NCI-H187 (cell line): ENCODE measurements around the gene PDXK.
A peak's percentile ranks its signal among the peaks of the same experiment; 100 is the strongest.

Experiments
- DNase-seq, 2 experiments: peaks; one replicate each; lab custom pipeline; 2025; lab: John Stamatoyannopoulos, UW

PDXK gene

DNA sequence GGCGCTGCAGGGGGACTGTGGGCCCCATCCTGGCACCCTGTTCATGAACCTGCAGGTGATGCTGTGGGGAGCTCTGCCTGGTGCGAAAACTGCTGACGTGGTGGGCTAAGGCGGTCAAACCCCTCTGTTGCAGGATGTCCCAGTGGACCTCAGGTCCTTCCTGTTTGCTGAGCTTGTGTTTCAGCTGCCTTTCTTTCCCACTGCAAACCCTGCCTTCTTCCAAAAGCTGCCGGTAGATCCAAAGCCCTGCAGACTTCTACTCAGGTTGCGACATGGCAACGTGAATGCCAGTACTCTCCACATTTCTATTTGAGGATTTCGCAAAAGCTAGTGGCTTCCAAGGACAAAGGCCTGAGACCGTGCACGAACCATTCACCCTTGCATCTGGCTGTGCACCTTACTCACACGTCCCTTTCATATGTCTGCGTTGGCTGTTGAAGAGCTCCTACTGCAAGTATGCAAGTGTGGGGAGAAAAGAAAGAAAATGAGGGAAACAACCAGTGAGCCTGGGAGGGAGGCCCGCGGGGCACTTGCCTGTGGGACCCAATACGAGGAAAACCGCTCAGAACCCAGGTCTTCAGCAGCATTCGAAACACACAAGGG, 64.3 kb downstream of the PDXK start:
- DNase-seq = no peak

DNA sequence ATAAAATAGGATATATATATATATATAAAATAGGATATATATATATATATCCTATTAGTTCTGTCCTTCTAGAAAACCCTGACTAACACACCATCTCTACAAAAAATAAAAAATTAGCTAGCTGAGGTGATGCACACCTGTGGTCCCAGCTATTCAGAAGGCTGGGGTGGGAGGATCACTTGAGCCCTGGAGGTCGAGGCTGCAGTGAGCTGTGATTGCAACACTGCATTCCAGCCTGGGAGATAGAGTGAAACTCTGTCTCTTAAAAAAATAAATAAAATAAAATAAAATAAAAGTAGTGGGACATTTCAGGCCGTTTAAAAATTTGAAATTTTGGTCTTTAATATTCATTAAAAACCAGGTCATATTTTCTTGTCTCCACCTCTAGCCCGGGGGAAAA, 66.2 kb downstream of the PDXK start:
- DNase-seq = no peak

DNA sequence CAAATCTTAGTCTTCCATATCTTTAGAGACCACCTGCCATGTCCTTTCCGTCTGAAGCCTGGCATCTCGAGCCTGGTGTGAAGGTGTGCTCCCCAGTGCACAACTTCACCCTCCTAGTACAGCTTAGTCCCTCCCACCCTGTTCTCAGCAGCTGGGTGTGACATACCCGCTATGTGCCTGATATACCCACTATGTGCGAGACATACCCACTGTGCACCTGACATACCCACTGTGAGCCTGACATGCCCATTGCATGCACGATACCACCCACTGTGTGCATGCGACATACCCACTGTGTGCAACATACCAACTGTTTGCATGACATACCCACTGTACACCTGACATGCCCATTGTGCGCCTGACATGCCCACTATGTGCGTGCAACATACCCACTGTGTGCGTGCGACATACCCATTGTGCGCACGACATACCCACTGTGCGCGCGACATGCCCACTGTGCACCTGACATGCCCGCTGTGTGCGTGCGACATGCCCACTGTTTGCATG, 67.4 kb downstream of the PDXK start:
- DNase-seq = no peak

DNA sequence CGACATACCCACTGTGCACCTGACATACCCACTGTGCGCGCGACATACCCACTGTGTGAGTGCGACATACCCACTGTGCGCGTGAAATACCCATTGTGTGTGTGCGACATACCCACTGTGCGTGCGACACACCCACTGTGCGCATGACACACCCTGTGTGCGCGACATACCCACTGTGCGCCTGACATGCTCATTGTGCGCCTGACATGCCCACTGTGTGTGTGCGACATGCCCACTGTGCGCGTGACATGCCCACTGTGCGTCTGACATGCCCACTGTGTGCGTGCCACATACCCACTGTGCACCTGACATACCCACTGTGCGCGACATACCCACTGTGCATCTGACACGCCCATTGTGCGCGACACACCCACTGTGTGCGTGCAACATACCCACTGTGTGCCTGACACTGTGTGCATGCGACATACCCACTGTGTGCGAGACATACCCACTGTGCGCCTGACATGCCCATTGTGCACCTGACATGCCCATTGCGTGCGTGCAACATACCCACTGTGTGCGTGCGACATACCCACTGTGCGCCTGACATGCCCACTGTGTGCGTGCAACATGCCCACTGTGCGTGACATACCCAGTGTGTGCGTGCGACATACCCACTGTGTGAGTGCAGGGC, 68.0 kb downstream of the PDXK start:
- no peak for DNase-seq

DNA sequence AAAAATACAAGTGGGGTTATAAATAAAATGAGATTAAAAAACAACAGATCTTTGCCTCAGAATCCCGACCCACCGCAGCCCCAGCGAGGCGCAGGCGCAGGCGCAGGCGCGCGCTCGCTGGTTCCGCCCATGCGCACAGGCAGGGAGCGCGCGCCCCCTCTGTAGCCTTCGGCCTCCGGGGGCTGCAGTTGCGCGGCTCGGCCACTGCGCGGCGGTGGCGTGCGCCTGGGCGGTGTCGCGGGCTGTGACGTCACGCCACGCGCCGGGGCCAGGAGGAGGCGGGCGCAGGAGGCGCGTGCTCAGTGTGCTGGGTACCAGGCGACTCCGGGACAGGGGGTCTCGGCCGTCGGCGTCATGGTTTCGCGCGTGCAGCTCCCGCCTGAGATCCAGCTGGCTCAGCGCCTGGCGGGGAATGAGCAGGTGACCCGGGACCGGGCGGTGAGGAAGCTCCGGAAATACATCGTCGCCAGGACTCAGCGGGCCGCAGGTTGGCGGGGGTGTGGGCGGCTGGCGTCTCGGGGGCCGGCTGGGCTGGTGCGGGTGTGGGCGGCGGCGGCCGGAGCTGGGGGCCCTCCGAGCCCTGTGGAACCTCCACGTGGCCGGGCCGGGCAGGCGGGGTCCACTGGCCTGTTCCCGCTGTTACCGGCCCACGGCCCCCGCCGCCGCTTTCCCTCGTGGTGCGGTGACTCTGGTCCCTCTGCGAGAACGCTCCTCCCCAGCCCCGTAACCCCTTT, 70.5 kb downstream of the PDXK start, which contains the start of gene RRP1:
TSS of gene RRP1 (plus strand) at position 302 of the 734 bp plus-strand sequence. CDS start at position 355, 53 bp downstream.
- peak; percentile 86 to 90 for DNase-seq

DNA sequence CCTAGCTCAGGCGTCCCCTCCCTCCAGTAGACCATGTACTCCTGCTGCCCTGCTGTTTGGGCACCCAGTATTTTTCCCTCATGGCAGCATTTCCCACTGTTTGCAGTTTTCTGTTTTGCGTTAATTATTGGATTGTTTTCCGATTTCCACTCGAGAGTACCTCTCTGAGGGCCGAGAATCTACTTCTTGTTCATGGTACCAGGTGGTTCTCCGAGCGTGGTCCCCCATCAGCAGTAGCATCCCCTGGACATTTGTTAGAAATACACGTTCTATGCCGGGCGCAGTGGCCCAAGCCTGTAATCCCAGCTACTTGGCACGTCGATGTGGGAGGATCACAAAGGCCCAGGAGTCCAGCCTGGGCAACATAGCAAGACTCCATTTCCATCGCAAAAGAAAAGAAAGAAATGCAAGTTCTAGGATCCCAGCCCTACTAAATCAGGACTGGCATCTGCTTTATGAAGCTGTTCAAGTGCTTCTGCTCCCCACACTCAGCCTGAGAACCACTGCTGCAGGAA, 71.1 kb downstream of the PDXK start:
- DNase-seq = no peak

DNA sequence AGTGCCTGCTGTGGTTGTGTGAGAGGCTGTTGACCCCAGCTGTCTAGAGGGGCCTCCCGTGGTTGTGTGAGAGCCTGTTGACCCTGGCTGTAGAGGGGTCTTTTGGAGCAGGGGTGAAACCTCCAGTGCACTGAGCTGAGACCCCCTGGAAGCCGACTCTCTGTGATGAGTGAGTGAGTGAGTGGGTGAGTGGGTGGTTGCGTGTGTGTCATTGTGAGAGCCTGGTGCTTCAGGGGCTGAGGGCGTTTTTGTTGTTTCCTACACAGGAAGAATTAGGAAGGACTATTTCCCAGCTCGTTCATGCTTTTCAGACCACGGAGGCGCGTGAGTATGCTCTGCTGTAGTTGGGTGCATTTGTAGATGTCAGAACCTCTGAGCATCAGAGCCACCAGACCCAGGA, 73.5 kb downstream of the PDXK start:
- no peak for DNase-seq

DNA sequence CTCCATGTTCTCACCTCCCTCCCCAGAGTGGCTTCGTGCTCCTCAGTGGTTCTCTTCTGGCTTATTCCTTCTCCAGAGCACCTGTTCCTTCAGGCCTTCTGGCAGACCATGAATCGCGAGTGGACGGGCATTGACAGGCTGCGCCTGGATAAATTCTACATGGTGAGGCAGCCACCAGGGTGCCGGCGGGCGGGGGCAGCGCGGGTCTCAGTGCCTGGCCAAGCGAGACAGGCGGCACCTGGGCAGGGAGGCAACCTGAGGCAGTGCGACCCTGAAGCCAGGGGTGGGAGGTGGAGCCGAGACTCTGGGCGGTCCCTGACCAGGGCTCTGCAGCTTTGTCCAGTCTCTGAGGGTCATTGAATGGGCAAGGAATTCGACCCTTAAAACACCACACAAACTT, 74.3 kb downstream of the PDXK start:
- no peak for DNase-seq

DNA sequence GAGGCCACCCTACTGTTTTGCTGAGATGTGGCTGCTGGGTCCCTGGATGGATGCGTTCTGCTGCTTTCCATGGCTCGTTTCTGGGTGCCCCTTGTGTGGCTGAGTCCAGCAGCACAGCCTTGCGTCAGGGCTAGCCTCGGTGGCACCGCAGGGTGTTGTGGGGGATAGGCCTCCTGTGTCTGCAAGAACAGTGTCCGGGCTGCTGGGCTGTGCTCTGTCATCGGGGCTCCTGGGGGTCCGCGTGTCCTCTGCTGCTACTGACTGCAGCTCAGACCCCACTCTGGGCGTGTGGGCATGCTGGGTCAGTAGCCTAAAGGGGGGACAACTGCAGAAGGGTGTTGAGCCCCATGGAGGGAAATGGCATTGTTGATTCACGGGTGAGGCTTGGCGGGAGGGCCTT, 75.4 kb downstream of the PDXK start:
- DNase-seq = no peak

DNA sequence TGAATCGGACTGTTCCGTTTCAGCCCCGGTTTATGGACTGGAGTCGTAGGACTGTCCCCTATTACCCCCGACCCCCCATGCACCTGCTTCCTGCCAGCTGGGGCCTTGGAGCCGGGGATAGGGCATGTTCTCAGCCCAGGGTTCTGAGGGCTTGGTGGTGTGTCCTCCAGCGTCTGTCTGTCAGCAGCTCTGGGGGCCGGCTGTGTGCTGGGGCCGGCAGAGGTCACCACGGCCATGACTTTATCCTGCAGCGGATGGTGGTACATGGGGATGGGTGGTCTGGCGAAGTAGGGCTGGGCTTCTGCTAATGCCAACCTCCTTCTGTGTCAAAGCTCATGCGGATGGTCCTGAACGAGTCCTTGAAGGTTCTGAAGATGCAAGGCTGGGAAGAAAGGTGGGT, 75.9 kb downstream of the PDXK start:
- DNase-seq = no peak

DNA sequence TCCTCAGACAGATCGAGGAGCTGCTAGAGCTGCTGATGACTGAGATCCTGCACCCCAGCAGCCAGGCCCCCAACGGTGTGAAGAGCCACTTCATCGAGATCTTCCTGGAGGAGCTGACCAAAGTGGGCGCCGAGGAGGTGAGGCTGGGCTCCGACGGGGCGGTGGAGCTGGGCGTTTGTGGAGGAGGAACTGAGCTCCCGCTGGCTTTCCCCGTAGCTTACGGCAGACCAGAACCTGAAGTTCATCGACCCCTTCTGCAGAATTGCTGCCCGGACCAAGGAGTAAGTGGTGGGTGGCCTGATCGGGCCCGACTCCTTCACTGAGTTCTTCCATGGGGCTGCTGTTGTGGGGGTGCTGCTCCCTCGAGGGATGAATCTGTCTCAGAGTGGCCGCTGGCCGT, 78.5 kb downstream of the PDXK start:
- peak in 1 of 2 experiments; percentile 57 for DNase-seq

DNA sequence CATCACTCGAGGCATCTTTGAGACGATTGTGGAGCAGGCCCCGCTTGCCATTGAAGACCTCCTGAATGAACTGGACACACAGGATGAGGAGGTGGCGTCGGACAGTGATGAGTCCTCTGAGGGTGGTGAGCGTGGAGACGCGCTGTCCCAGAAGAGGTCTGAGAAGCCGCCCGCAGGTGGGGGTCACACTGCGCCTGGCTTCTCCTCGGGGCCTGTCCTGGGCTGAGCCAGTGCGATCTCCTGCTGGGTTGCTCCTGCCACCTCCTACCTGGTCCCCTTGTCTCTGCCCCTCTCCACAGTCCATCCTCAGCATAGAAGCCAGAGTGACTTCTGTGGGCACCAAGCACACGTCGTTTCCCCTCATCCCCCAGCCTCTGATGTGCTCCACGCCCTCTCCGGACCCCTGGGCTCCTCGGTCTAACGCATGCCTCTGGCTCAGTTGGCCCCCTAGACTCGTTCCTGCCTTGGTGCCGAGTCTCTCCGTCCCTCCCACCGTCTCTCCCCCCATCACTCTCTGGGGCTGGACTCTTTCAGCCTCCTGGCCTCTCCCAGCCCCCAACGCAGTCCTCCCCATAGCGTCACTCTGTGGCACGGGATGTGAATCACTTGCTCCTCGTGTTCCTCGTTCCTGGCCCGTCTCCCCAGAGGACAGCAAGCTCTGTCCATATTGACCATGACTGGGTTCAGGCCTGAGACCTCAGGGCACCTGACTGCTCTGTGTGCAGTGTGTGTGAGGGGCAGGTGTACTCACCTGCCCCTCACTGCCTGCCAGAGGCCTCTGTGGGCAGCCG, 79.2 kb downstream of the PDXK start:
- no peak for DNase-seq

DNA sequence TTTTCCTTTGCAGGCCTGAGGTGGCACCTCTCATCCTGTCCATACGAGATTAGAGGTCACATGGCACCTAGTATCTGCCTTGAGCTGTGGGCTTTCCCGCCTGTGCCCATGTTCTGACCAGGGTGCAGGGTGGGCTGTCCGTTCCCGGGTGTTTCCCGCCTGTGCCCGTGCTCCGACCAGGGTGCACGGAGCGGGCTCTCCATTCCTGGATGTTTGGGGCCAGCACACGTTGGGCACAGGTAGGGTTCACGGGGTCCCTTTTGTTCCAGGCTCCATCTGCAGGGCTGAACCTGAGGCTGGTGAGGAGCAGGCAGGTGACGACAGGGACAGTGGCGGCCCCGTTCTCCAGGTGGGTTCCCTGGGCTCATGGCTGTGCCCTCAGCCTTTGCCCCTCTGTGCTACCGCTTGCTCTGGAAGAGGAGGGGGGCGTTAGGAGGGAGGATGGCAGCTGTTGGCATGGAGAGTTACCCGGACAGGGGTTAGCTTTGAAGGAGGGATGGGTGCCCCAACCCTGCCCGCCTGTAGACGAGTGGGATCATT, 80.4 kb downstream of the PDXK start:
- DNase-seq = no peak

DNA sequence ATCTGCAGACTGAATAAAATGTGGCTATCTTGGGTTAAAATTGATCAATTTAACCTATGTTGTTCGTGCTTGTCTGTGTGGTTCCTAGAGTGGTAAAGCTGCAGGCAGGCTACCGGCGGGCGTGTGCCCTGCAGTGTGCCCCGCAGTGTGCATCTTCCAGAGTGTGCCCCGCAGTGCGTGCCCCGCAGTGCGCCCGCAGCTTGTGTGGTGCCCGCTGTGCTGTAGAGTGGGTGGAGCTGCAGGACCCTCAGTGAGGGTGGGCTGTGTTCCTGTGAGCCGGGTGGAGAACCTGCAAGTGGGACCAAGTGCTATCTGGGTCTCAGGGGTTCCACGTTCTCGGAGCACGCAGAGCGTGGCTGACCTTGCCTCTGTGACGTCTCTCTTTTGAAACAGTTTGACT, 81.2 kb downstream of the PDXK start:
- no peak for DNase-seq

DNA sequence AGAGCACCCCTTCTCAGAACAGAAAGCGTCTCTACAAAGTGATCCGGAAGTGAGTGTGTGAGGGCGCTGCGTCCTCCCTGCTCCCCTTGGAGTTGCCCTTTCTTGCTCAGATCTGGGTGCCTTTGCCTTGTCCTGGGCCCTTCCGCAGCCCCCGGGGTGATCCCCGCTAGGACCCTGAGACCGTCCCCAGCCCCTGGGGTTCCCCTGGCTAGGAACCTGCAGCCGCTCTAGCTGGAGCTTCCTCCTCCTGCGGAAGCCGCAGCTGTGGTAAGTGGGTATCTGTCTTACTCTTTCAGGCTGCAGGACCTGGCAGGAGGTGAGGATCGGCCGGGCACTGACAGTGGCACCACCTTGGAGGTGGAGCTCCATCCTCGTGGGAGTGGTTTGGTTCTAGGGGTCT, 81.6 kb downstream of the PDXK start:
- DNase-seq = no peak

DNA sequence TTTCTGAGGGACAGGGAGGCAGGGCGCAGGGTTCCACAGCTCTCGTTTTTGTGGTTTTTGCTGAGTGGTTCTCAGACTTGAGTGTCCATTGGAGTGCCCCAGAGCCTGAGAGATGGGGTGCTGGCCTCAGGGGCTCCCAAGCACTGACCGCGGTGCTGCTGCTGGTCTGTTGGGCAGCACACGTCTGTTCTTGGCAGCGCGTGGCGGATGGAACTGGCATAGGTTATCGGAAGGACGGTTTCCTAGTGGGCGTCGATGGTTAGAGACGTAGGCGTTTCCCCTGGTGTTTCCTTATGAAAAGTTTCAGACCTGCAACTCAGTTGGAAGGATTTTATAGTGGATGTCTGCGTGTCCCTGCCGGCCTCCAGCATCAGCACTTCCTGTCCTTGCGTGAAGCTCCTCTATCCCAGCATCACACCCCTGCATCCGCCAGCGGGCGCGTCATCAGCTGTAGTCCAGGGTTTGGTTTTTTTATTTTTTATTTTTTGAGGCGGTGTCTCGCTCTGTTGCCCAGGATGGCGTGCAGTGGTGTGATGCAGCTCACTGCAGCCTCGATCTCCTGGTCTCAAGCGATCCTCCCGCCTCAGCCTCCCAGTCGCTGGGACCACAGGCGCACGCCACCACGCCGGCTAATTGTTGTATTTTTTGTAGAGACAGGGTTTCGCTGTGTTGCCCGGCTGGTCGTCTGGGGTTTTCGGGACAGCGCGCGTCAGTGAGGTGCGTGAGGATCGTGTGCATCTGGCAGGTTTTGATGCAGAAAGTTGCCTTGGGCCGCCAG, 82.3 kb downstream of the PDXK start:
- no peak for DNase-seq

DNA sequence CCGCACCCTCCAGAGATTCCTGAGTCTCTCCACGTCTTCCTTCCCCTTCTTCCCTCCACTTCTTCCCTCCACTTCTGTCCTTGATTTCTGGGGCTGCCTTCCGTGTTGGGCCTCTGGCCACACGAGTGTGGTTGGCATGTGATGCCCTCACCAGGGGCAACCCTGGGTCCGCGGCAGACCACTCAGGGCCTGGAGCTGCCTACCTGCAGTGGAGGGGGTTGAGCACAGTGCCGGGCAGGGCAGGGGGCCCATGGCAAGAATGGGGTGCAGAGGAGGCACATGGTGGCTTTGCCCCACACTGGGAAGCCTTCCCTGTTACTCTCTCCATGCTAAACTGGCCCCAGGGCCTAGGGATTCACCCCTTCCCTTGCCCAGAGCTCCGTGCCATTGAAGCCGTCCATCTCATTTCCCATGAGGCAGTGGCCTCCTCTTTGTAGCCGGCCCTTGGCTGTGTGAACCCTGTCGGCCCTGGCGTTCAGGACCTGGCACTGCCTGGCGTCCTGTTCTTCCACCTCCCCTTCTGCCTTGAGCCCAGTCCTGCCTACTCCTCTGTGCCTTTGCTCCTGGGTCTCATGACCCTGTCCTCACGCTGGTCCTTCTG, 83.9 kb downstream of the PDXK start:
- DNase-seq = no peak

DNA sequence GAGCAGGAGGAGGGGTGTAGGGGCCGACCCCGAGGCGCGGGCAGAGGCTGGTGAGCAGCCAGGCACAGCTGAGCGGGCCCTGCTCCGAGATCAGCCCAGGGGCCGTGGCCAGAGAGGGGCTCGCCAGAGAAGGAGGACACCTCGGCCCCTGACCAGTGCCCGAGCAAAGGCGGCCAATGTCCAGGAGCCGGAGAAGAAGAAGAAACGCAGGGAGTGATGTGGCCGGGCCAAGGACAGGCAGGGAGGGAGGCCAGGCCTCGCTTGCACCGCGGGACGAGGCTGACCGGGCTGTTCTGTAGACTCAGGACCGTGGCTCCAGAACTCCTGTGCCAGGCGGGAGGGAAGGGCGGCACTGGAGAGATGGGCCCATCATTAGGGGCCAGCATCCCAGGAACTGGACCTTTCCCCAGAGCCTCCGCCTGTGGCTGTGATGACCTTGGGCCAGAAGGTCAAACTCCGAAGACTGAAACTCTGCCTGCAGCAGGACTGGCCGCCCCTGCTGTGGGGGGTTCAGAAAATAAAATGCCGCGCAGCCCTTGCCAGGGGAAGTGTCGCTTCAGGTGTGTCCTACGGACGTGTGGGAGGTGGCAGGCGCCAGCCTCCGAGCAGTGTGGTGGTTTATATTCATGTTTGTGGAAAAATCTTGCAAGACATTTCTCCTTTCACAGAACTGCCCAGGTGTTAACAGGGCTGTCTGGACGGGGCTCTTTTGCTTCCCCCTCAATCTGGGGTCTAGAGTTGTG, 84.8 kb downstream of the PDXK start:
- DNase-seq = no peak

DNA sequence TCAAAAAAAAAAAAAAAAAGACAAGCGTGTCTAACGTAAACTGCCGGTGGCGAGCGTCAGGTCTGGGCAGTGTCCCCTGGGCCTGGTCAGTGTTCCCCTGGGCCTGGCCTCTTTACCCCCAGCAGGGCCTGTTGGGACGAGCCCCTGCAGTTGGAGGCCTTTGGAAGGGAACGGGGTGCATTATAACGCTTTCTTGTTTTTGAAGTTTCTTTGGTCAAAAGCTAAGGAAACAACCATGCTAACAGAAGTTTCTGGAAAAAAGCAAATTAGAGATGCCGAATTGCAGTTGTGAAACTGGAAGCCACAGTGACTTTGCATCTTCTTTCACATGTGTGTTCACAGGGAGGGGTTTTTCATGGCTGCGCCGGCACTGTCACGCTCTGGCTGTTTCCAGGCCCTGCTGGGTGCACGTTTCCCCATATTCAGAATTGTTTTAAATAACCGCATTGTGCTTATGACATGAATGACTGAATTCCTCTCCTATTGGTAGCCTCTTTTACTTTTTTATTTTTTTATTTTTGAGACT, 86.4 kb downstream of the PDXK start:
- no peak for DNase-seq
